ENCODE measurements around the gene MSI2. TPM values are rescaled to one million over a fixed set of nuclear protein-coding genes. Genes with fewer than 3 reads are reported as not detected.
A peak's percentile ranks its signal among the peaks of the same experiment; 100 is the strongest.

The MSI2 gene
- total RNA-seq, 1 donor from 2014 or later: 60.6 TPM

- H3K4me1 Mint-ChIP-seq (ENCODE audit: unreplicated experiment): peaks cover 33% of the 10 kb centered on the region
- no peaks in the 10 kb centered on the region for H3K9me3 Mint-ChIP-seq (ENCODE audit: unreplicated experiment)
- no peak overlapping the region for H3K4me3 Mint-ChIP-seq (ENCODE audit: unreplicated experiment)
- H3K27me3 Mint-ChIP-seq (ENCODE audit: unreplicated experiment): peaks cover 7% of the 10 kb centered on the region
- H3K36me3 Mint-ChIP-seq (ENCODE audit: low read depth, unreplicated experiment): no peaks in the 10 kb centered on the region
- DNase-seq (ENCODE audit: low spot score): no peak
- TF ChIP-seq CTCF (IDR thresholded peaks at IDR 0.05; ENCODE audit: unreplicated experiment): no peak
- H3K27ac Mint-ChIP-seq (ENCODE audit: unreplicated experiment): no peak overlapping the region
Observed at GRCh38 chr17:57528058-57528451, 271.7 kb downstream of the MSI2 start.

- H3K9me3 Mint-ChIP-seq (ENCODE audit: unreplicated experiment): no peaks in the 10 kb centered on the region
Observed at GRCh38 chr17:57530026-57530425, 273.7 kb downstream of the MSI2 start.

DNA sequence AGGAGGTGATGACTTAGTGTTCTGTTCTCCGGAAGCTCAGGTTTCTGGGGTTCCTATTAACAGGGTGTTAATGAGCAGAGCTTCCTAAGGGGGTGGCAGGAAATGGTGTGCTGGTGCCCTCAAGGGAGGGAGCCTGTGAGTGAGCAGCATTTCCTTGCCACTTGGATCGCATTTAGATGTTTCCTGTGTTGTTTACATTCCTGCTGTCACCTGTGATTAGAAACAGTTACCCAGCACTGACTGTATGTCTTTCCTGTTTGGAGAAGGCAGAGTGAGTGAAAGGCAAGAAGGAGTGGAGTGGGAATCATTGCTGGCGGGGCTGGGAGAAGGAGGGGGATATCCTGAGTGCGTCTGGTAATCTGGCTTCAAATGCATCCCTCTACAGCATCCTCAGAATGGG lies 274.2 kb downstream of the MSI2 start:
- Mint-ChIP-seq H3K9me3 (ENCODE audit: unreplicated experiment) (no peaks in the 10 kb centered on the region), H3K4me3 (ENCODE audit: unreplicated experiment) (no peak overlapping the region), H3K36me3 (ENCODE audit: low read depth, unreplicated experiment) (peaks cover 10% of the 10 kb centered on the region), H3K4me1 (ENCODE audit: unreplicated experiment) (peaks cover 39% of the 10 kb centered on the region), H3K27me3 (ENCODE audit: unreplicated experiment) (peaks cover 7% of the 10 kb centered on the region), H3K27ac (ENCODE audit: unreplicated experiment) (peak overlapping the region; percentile 46)
- TF ChIP-seq CTCF (IDR thresholded peaks at IDR 0.05; ENCODE audit: unreplicated experiment): no peak
- DNase-seq (ENCODE audit: low spot score): no peak

More at GRCh38 chr17:57530026-57530425, 273.7 kb downstream of the MSI2 start:
- H3K27me3 Mint-ChIP-seq (ENCODE audit: unreplicated experiment): peaks cover 7% of the 10 kb centered on the region
- peaks cover 39% of the 10 kb centered on the region for H3K4me1 Mint-ChIP-seq (ENCODE audit: unreplicated experiment)
- H3K4me3 Mint-ChIP-seq (ENCODE audit: unreplicated experiment): no peak overlapping the region
- H3K27ac Mint-ChIP-seq (ENCODE audit: unreplicated experiment): peak overlapping the region; percentile 46
- H3K36me3 Mint-ChIP-seq (ENCODE audit: low read depth, unreplicated experiment): peaks cover 9% of the 10 kb centered on the region
- no peak for DNase-seq (ENCODE audit: low spot score)
- TF ChIP-seq CTCF (IDR thresholded peaks at IDR 0.05; ENCODE audit: unreplicated experiment): no peak

GRCh38 chr17:57531078-57531477 lies 274.8 kb downstream of the MSI2 start:
- H3K36me3 Mint-ChIP-seq (ENCODE audit: low read depth, unreplicated experiment): peaks cover 10% of the 10 kb centered on the region

More at GRCh38 chr17:57531078-57531477, 274.8 kb downstream of the MSI2 start:
- H3K27me3 Mint-ChIP-seq (ENCODE audit: unreplicated experiment): peaks cover 7% of the 10 kb centered on the region
- DNase-seq (ENCODE audit: low spot score): no peak
- H3K27ac Mint-ChIP-seq (ENCODE audit: unreplicated experiment): peak overlapping the region; percentile 46
- no peaks in the 10 kb centered on the region for H3K9me3 Mint-ChIP-seq (ENCODE audit: unreplicated experiment)
- no peak overlapping the region for H3K4me3 Mint-ChIP-seq (ENCODE audit: unreplicated experiment)
- TF ChIP-seq CTCF (IDR thresholded peaks at IDR 0.05; ENCODE audit: unreplicated experiment): no peak
- peaks cover 39% of the 10 kb centered on the region for H3K4me1 Mint-ChIP-seq (ENCODE audit: unreplicated experiment)

All from endothelial cell (in vitro differentiated cells).